ENCODE results near the gene DGKD.
"Not testable (repeated sequence)": the region's sequence is repeated elsewhere in the genome, so short reads cannot be mapped to it uniquely, and the experiment has no call there.

DGKD gene

GRCh38 chr2:233353769-233354499, at the start of gene DGKD:
DGKD (plus strand) TSS chr2:233354494; CDS start chr2:233354519, 25 bp downstream.
- peak; percentile 72 for DNase-seq (ENCODE audit: low read depth)

- DNase-seq (ENCODE audit: low read depth) = no peak
Observed at GRCh38 chr2:233307565-233307964, 46.7 kb upstream of the DGKD start, which contains the start of gene SAG. SAG (plus strand) TSS chr2:233307816; CDS start chr2:233309190, 1,374 bp downstream.

GRCh38 chr2:233311241-233311926, 42.9 kb upstream of the DGKD start:
- no peak for DNase-seq (ENCODE audit: low read depth)

GRCh38 chr2:233312874-233313273, 41.4 kb upstream of the DGKD start:
- no peak for DNase-seq (ENCODE audit: low read depth)

- no peak for DNase-seq (ENCODE audit: low read depth)
Observed at GRCh38 chr2:233314180-233314925, 39.9 kb upstream of the DGKD start.

- DNase-seq (ENCODE audit: low read depth) = no peak
Observed at GRCh38 chr2:233317196-233317943, 36.9 kb upstream of the DGKD start.

GRCh38 chr2:233319256-233319655, 35.0 kb upstream of the DGKD start:
- no peak for DNase-seq (ENCODE audit: low read depth)

GRCh38 chr2:233320470-233320869, 33.8 kb upstream of the DGKD start:
- no peak for DNase-seq (ENCODE audit: low read depth)

- no peak for DNase-seq (ENCODE audit: low read depth)
Observed at GRCh38 chr2:233321166-233321565, 33.1 kb upstream of the DGKD start.

- DNase-seq (ENCODE audit: low read depth) = no peak
Observed at GRCh38 chr2:233323851-233324250, 30.4 kb upstream of the DGKD start.

- DNase-seq (ENCODE audit: low read depth) = no peak
Observed at GRCh38 chr2:233325256-233325655, 29.0 kb upstream of the DGKD start.

GRCh38 chr2:233325814-233326213, 28.5 kb upstream of the DGKD start:
- no peak for DNase-seq (ENCODE audit: low read depth)

GRCh38 chr2:233326500-233326899, 27.8 kb upstream of the DGKD start:
- no peak for DNase-seq (ENCODE audit: low read depth)

GRCh38 chr2:233328922-233329321, 25.4 kb upstream of the DGKD start:
- no peak for DNase-seq (ENCODE audit: low read depth)

GRCh38 chr2:233329489-233330135, 24.7 kb upstream of the DGKD start:
- no peak for DNase-seq (ENCODE audit: low read depth)

- DNase-seq (ENCODE audit: low read depth) = peak; percentile 64
Observed at GRCh38 chr2:233331536-233331935, 22.8 kb upstream of the DGKD start.

GRCh38 chr2:233332125-233332524, 22.2 kb upstream of the DGKD start:
- no peak for DNase-seq (ENCODE audit: low read depth)

GRCh38 chr2:233334915-233335314, 19.4 kb upstream of the DGKD start:
- DNase-seq (ENCODE audit: low read depth) = no peak

GRCh38 chr2:233336091-233336490, 18.2 kb upstream of the DGKD start:
- DNase-seq (ENCODE audit: low read depth) = not testable (repeated sequence)

GRCh38 chr2:233336541-233336940, 17.8 kb upstream of the DGKD start:
- no peak for DNase-seq (ENCODE audit: low read depth)

GRCh38 chr2:233338046-233338445, 16.2 kb upstream of the DGKD start:
- DNase-seq (ENCODE audit: low read depth) = no peak
